Measurements from ENCODE around the gene CDH4. TPM values are rescaled to one million over a fixed set of nuclear protein-coding genes. Genes with fewer than 3 reads are reported as not detected.

CDH4 gene
- total RNA-seq, 4 donors from 2014 or later: not detected

DNA sequence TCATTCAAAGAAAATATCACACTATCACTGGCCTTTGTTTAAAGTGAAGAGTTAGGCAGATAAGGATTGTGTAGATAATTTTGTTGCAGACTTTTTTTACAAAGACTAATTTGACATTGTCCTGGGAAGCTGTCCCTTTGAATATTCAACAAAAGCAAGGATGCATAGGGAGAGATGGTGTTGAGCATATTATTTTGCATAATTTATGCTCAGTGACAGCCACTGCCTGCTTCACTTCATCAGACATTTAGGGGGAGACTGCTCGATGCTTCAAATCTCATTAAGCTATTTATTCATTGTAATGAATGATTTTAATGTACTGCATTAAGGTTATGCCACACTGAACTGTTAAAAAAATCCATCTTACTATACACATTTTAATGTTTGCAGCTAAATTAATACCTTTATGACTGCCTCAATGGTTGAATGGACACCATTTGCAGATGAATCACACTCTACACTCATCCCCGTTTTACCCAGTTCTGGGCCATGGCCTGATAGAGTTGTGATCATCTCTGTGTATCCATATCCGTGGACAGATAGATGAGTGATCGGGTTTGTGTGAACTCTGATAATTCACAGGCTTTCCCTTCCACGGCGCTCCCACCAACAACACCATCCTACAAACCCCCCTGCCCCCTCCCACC lies 128.0 kb downstream of the CDH4 start:
- in situ Hi-C loops (cut with MboI; ENCODE audit: low pct_ligation_motif_present in 1 of 4, low pct_unique_long_range_greater_than_20kb in 1 of 4, low sequenced_read_pairs in 3 of 4): no loop called here
- Histone ChIP-seq H3K9me3 (no peaks in the 10 kb centered on the region), H3K27me3 (no peaks in the 10 kb centered on the region), H3K4me3 (no peak overlapping the region), H3K36me3 (no peaks in the 10 kb centered on the region), H3K4me1 (no peaks in the 10 kb centered on the region), H3K27ac (no peak overlapping the region)
- no peak for DNase-seq
- intact Hi-C loops (cut with DNase I; ENCODE audit: low total_unique reads): no loop called here
- TF ChIP-seq POLR2A (IDR thresholded peaks at IDR 0.05) (no peak), EP300 (IDR thresholded peaks at IDR 0.05; ENCODE audit: low read depth) (no peak), POLR2AphosphoS5 (IDR thresholded peaks at IDR 0.05) (no peak)
- TF ChIP-seq, protein P1, sequence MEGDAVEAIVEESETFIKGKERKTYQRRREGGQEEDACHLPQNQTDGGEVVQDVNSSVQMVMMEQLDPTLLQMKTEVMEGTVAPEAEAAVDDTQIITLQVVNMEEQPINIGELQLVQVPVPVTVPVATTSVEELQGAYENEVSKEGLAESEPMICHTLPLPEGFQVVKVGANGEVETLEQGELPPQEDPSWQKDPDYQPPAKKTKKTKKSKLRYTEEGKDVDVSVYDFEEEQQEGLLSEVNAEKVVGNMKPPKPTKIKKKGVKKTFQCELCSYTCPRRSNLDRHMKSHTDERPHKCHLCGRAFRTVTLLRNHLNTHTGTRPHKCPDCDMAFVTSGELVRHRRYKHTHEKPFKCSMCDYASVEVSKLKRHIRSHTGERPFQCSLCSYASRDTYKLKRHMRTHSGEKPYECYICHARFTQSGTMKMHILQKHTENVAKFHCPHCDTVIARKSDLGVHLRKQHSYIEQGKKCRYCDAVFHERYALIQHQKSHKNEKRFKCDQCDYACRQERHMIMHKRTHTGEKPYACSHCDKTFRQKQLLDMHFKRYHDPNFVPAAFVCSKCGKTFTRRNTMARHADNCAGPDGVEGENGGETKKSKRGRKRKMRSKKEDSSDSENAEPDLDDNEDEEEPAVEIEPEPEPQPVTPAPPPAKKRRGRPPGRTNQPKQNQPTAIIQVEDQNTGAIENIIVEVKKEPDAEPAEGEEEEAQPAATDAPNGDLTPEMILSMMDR (IDR thresholded peaks at IDR 0.05): no peak
- WGBS, 2 donors (ENCODE audit: low coverage in 1 of 2): 73 to 88% methylated on average over 3 to 6 of the region's 6 CpGs

DNA sequence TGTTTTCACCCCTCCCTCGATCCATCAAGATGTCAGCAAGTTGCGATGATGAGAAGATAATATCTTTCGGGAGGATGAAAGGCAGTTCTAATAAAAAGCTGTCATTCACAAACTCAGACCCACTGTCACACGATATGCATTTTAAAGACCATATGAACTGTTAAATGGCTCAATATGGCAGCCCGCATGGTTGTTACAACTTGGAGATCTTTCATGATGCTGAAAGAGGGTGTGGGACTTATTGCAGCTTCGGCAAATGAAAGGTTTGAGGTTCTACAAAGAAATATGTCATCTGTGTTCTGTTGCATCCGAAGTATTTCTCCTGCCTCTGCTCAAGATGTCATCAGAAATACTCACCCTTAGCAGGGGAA lies 128.5 kb downstream of the CDH4 start:
- intact Hi-C loops (cut with DNase I; ENCODE audit: low total_unique reads): no loop called here
- whole genome bisulfite sequencing, 2 donors (ENCODE audit: low coverage in 1 of 2): 50 to 77% methylated on average over 3 to 7 of the region's 7 CpGs
- no peak for TF ChIP-seq POLR2A (IDR thresholded peaks at IDR 0.05)
- TF ChIP-seq POLR2AphosphoS5 (IDR thresholded peaks at IDR 0.05): no peak
- TF ChIP-seq, protein P1 (IDR thresholded peaks at IDR 0.05): no peak
- no peak for TF ChIP-seq EP300 (IDR thresholded peaks at IDR 0.05; ENCODE audit: low read depth)

DNA sequence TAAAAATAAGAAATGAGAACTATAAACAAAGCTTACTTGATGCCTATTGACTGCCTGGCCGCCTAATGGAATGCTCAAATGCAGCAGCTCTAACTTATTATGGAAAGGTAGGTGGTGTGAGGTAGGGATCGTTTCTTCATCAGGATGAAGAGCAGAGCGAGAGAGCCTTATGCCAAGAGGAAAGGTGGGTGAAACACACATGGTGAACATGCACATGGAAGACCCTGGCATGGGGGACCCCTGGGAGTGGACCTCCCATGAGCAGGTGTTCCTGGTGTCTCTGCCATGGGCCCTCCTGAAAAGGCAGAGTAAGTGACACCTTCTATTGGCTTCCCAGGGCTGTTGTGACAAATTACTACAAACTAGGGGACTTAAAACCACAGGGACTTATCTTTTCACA lies 130.1 kb downstream of the CDH4 start:
- no peaks in the 10 kb centered on the region for H3K9me3 ChIP-seq
- H3K27ac ChIP-seq: no peak overlapping the region
- no peaks in the 10 kb centered on the region for H3K27me3 ChIP-seq
- H3K4me3 ChIP-seq: no peak overlapping the region
- WGBS, 2 donors (ENCODE audit: low coverage in 1 of 2): 79 to 93% methylated on average over 3 of the region's 3 CpGs
- no peaks in the 10 kb centered on the region for H3K36me3 ChIP-seq
- in situ Hi-C loops (cut with MboI; ENCODE audit: low pct_ligation_motif_present in 1 of 4, low pct_unique_long_range_greater_than_20kb in 1 of 4, low sequenced_read_pairs in 3 of 4) (no loop called here), intact Hi-C loops (cut with DNase I; ENCODE audit: low total_unique reads) (no loop called here)
- no peaks in the 10 kb centered on the region for H3K4me1 ChIP-seq
- TF ChIP-seq EP300 (IDR thresholded peaks at IDR 0.05; ENCODE audit: low read depth): no peak
- no peak for TF ChIP-seq POLR2A (IDR thresholded peaks at IDR 0.05)
- TF ChIP-seq, protein P1 (IDR thresholded peaks at IDR 0.05): no peak
- no peak for TF ChIP-seq POLR2AphosphoS5 (IDR thresholded peaks at IDR 0.05)
- DNase-seq: no peak

More for the DNA sequence above, 128.5 kb downstream of the CDH4 start:
- H3K36me3 ChIP-seq: no peaks in the 10 kb centered on the region
- no peak overlapping the region for H3K4me3 ChIP-seq
- no peak overlapping the region for H3K27ac ChIP-seq
- H3K9me3 ChIP-seq: no peaks in the 10 kb centered on the region
- H3K4me1 ChIP-seq: no peaks in the 10 kb centered on the region
- DNase-seq: no peak
- H3K27me3 ChIP-seq: no peaks in the 10 kb centered on the region
- in situ Hi-C loops (cut with MboI; ENCODE audit: low pct_ligation_motif_present in 1 of 4, low pct_unique_long_range_greater_than_20kb in 1 of 4, low sequenced_read_pairs in 3 of 4): no loop called here

DNA sequence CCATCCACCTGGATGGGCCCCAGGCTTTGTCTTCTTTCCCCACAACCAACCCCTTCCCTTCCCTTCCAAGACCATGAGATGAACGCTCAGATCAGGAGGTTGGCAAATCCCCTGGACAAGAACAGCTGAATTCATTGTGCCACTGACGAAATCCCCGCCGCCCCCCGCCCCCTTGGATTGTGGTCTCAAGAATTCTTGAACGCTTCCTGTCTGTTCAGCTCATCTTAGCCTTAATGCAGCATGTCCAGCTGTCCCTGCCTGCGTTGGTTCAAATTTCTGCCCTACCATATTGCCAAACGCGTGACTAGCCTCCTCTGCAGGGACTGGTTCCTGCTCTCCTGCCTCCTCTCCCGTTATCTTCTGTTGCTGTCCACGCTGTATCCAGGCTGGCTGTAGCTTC lies 133.2 kb downstream of the CDH4 start:
- no peak for TF ChIP-seq POLR2AphosphoS5 (IDR thresholded peaks at IDR 0.05)
- TF ChIP-seq EP300 (IDR thresholded peaks at IDR 0.05; ENCODE audit: low read depth): no peak
- TF ChIP-seq, protein P1 (IDR thresholded peaks at IDR 0.05): no peak
- TF ChIP-seq POLR2A (IDR thresholded peaks at IDR 0.05): no peak
- no peak overlapping the region for H3K27ac ChIP-seq
- WGBS, 2 donors (ENCODE audit: low coverage in 1 of 2): 31 to 93% methylated on average over 3 to 11 of the region's 11 CpGs
- no peak overlapping the region for H3K4me3 ChIP-seq
- H3K36me3 ChIP-seq: no peaks in the 10 kb centered on the region
- no peaks in the 10 kb centered on the region for H3K4me1 ChIP-seq
- intact Hi-C loops (cut with DNase I; ENCODE audit: low total_unique reads) (no loop called here), in situ Hi-C loops (cut with MboI; ENCODE audit: low pct_ligation_motif_present in 1 of 4, low pct_unique_long_range_greater_than_20kb in 1 of 4, low sequenced_read_pairs in 3 of 4) (no loop called here)
- no peaks in the 10 kb centered on the region for H3K9me3 ChIP-seq
- no peak for DNase-seq
- H3K27me3 ChIP-seq: peaks cover 8% of the 10 kb centered on the region
